ENCODE measurements around the gene RSRC1.
"Not testable (repeated sequence)": the region's sequence is repeated elsewhere in the genome, so short reads cannot be mapped to it uniquely, and the experiment has no call there.

RSRC1 gene

GRCh38 chr3:158329696-158330441 lies 220.0 kb downstream of the RSRC1 start:
- not testable (repeated sequence) for DNase-seq (ENCODE audit: low spot score)

GRCh38 chr3:158330870-158331269 lies 221.0 kb downstream of the RSRC1 start:
- DNase-seq (ENCODE audit: low spot score): no peak

GRCh38 chr3:158333736-158334135 lies 223.8 kb downstream of the RSRC1 start:
- DNase-seq (ENCODE audit: low spot score): no peak

- no peak for DNase-seq (ENCODE audit: low spot score)
Measured at GRCh38 chr3:158337110-158337509, 227.2 kb downstream of the RSRC1 start.

GRCh38 chr3:158339638-158340037 lies 229.7 kb downstream of the RSRC1 start:
- DNase-seq (ENCODE audit: low spot score): no peak

GRCh38 chr3:158340951-158341350 lies 231.1 kb downstream of the RSRC1 start:
- not testable (repeated sequence) for DNase-seq (ENCODE audit: low spot score)

- DNase-seq (ENCODE audit: low spot score): peak; percentile 11
Measured at GRCh38 chr3:158347966-158348365, 238.1 kb downstream of the RSRC1 start.

GRCh38 chr3:158350971-158351370 lies 241.1 kb downstream of the RSRC1 start:
- DNase-seq (ENCODE audit: low spot score): no peak

GRCh38 chr3:158352551-158352950 lies 242.7 kb downstream of the RSRC1 start:
- DNase-seq (ENCODE audit: low spot score): no peak

- no peak for DNase-seq (ENCODE audit: low spot score)
Measured at GRCh38 chr3:158354713-158355112, 244.8 kb downstream of the RSRC1 start.

- DNase-seq (ENCODE audit: low spot score): no peak
Measured at GRCh38 chr3:158355623-158356588, 246.0 kb downstream of the RSRC1 start.

- no peak for DNase-seq (ENCODE audit: low spot score)
Measured at GRCh38 chr3:158359339-158359738, 249.4 kb downstream of the RSRC1 start.

GRCh38 chr3:158360756-158361448 lies 251.0 kb downstream of the RSRC1 start:
- DNase-seq (ENCODE audit: low spot score): no peak

GRCh38 chr3:158368271-158368670 lies 258.4 kb downstream of the RSRC1 start:
- DNase-seq (ENCODE audit: low spot score): no peak

GRCh38 chr3:158369279-158369678 lies 259.4 kb downstream of the RSRC1 start:
- DNase-seq (ENCODE audit: low spot score): no peak

- DNase-seq (ENCODE audit: low spot score): no peak
Measured at GRCh38 chr3:158379517-158379916, 269.6 kb downstream of the RSRC1 start.

- peak; percentile 4 for DNase-seq (ENCODE audit: low spot score)
Measured at GRCh38 chr3:158381262-158381868, 271.5 kb downstream of the RSRC1 start.

GRCh38 chr3:158382479-158382878 lies 272.6 kb downstream of the RSRC1 start:
- DNase-seq (ENCODE audit: low spot score): no peak

- no peak for DNase-seq (ENCODE audit: low spot score)
Measured at GRCh38 chr3:158384019-158384418, 274.1 kb downstream of the RSRC1 start.

- DNase-seq (ENCODE audit: low spot score): no peak
Measured at GRCh38 chr3:158395421-158395820, 285.5 kb downstream of the RSRC1 start.

GRCh38 chr3:158402590-158402989 lies 292.7 kb downstream of the RSRC1 start:
- DNase-seq (ENCODE audit: low spot score): no peak

- DNase-seq (ENCODE audit: low spot score): no peak
Measured at GRCh38 chr3:158403013-158403412, 293.1 kb downstream of the RSRC1 start.

Data from hematopoietic multipotent progenitor cell treated with erythropoietin and hydrocortisone succinate and interleukin-3 and kit ligand, for 17 days (in vitro differentiated cells).